CD4-positive, alpha-beta T cell treated with Interleukin-15 for 1 hour (primary cell): ENCODE results near the gene HK2.
"Not testable (repeated sequence)": the region's sequence is repeated elsewhere in the genome, so short reads cannot be mapped to it uniquely, and the experiment has no call there.

Experiments
- DNase-seq: peaks from one replicate; pipeline ENCODE4 v3.0.0-alpha.2; 2020

Gene HK2

GRCh38 chr2:74877781-74878433 is 44.0 kb downstream of the HK2 start:
- DNase-seq: no peak

- no peak for DNase-seq
These were observed 44.6 kb downstream of the HK2 start for GRCh38 chr2:74878551-74878950.

- DNase-seq: no peak
These were observed 46.3 kb downstream of the HK2 start for GRCh38 chr2:74880054-74880728.

DNA sequence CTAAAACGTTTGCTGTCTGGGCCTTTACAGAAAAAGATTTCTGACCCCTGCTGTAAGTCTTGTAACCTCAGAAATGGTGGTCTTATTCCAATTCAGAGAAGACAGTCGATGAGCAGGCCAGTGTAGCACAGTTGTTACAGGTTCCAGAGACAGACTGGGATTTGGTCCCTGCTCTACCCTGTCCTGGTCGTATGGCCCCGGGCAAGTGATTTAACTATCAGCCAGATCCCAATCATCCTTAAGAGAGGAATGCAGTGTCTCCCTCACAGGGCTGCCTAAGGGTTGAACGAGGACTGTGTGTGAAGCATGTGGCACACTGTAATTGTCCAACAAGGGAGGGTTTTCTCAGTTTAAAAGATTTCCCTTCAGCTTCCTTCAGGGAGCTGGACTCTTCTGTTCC is 47.2 kb downstream of the HK2 start:
- DNase-seq: no peak

DNA sequence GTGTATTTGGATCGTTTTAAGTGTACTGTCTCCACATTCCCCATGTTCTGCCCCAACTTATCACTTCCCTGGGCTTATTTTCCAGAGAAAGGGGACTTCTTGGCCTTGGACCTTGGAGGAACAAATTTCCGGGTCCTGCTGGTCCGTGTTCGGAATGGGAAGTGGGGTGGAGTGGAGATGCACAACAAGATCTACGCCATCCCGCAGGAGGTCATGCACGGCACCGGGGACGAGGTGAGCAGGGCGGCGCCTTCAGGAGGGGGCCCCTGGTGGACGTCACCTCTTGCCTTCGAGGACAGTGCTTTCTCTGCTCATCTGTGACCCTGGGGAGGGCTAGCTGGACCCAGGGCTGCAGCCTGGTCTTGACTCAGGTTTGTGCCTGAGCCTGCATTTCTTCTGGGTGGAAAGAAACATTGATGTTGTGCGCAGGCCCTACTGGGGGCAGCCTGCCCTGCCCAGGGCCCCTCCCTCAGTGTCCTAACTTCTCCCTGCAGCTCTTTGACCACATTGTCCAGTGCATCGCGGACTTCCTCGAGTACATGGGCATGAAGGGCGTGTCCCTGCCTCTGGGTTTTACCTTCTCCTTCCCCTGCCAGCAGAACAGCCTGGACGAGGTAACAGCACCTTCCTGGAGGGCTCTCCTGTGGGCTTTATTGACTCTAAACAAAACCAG is 47.8 kb downstream of the HK2 start:
- DNase-seq: no peak

- DNase-seq: no peak
These were observed 48.4 kb downstream of the HK2 start for GRCh38 chr2:74882299-74882687.

- DNase-seq: no peak
These were observed 49.1 kb downstream of the HK2 start for GRCh38 chr2:74883011-74883410.

- no peak for DNase-seq
These were observed 50.3 kb downstream of the HK2 start for GRCh38 chr2:74884118-74884762.

DNA sequence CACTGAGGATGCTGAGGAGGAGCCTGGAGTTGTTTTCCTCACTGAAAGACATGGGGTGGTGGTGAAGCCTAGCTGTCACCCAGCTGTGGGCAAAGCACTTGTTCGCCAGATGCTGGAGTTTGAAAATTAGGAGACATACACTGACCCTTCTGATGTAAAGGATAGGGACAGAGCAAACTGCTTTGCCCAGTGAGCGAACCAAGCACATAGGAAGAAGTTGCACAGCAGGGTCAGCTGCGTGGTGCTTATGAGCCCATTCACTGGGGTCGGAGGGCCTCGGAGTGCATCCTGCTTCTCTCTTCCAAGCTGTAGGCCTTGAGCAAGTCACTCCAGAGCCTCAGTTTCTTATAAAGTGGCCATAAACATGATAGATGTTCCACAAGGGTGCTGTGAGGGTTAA is 50.9 kb downstream of the HK2 start:
- DNase-seq: no peak

DNA sequence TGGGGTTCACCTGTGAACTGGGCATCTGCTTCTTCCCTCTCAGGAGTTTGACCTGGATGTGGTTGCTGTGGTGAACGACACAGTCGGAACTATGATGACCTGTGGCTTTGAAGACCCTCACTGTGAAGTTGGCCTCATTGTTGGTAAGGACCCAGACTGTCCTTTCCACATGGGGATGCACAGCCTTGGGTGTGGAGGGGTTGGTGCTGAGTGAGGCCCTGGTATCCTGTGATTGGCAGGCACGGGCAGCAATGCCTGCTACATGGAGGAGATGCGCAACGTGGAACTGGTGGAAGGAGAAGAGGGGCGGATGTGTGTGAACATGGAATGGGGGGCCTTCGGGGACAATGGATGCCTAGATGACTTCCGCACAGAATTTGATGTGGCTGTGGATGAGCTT is 52.3 kb downstream of the HK2 start:
- DNase-seq: no peak

DNA sequence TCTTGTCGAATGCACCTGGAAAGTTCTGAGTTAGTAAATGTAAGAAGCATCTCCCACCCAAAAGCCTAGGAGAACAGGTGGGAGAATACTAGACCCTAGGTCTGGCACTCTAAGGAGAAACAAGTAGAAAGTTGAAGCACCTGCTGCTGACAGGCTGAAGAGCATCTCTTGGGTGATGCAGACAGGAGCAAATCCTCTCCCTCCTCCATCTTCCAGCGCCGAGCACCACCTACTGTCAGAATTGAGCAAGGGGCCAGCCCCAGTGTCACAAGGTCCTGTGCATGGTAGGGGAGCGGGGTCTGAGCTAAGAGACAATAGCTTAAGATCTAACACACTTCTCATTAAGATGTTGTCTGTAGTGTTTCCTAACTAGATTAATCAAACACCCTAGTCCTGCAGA is 52.9 kb downstream of the HK2 start:
- DNase-seq: no peak

GRCh38 chr2:74887445-74887951 is 53.6 kb downstream of the HK2 start:
- no peak for DNase-seq

- no peak for DNase-seq
These were observed 54.2 kb downstream of the HK2 start for GRCh38 chr2:74887960-74888700.

DNA sequence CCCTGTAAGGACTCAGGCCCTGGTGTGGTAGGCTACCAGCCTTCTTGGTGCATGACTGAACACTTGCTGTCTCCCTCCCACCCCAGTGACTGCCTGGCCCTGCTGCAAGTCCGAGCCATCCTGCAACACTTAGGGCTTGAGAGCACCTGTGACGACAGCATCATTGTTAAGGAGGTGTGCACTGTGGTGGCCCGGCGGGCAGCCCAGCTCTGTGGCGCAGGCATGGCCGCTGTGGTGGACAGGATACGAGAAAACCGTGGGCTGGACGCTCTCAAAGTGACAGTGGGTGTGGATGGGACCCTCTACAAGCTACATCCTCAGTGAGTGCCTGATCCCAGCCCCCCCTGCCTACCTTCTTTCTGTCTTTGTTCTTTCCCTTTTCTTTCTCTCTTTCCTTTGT is 55.2 kb downstream of the HK2 start:
- DNase-seq: no peak

- DNase-seq: no peak
These were observed 56.8 kb downstream of the HK2 start for GRCh38 chr2:74890711-74891110.

DNA sequence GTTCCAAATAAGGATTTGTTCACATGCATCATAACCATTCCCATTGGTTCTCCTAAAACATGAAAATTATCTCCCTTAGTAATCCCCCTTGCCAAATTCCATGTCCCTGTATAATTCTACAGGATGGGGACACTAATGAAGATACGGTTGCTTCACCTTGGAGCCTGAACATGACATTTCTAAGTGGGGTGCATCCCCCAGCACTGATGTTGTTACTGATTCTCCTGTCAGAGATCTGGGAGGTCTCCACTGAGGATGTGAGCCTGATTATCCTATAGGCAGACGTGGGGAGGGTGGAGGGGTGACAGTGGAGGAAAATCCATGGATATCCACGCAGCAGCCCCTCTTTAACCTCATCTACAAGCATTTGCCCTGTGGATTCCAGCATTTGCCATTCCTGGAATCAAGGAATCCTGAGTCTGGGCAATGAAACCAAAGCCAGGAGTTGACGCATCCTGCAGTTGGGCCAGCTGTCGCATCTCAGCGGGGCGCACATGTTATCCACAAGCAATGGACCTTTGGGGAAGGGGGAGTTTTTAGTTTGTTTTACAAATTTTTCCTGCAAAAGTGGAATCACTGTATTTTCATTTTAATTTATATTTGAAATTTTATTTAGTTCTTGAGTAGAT is 57.3 kb downstream of the HK2 start:
- DNase-seq: no peak

GRCh38 chr2:74891816-74892215 is 57.9 kb downstream of the HK2 start:
- DNase-seq: not testable (repeated sequence)

- DNase-seq: no peak
These were observed 58.7 kb downstream of the HK2 start for GRCh38 chr2:74892609-74893008.

GRCh38 chr2:74893332-74893731 is 59.4 kb downstream of the HK2 start:
- DNase-seq: no peak

DNA sequence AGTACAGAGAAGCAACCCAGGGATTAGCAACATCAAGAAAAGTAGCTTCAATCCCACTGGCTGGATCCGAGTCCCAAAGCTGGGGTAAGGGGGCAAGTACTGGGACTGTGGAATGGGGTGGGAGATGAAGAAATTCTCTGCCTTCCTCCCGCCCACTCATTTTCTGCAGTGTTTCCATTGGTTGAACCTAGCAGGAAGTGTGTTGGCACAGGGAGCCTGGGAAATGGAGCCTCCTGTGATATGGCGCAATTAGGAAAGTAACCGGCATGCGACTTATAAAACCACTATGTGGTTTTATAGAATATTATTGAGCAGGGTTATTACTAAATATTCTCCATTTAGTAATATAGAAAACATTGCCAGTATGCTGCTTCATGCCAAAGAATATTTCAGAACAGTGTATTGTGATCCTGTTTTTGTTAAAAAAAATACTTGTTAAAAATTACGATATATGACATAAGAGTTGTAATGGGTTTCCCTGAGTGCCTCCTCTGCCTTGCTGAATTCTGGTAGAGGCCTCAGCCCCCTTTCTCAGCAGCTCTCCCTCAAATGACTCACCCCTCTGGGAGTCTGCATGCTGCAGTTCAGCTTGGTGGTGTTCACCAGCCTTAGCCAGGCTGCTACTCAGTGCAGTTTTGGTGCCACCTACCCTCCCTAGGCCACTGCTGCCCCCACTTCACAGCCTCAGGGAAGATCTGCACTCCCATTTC is 60.5 kb downstream of the HK2 start:
- DNase-seq: no peak

- no peak for DNase-seq
These were observed 61.1 kb downstream of the HK2 start for GRCh38 chr2:74895001-74895400.

- DNase-seq: no peak
These were observed 62.3 kb downstream of the HK2 start for GRCh38 chr2:74896232-74896631.
